GM12878 (cell line): ENCODE measurements around the gene WDHD1. TPM values are rescaled to one million over a fixed set of nuclear protein-coding genes. Genes with fewer than 3 reads are reported as not detected.

ENCODE experiments used
- ATAC-seq: fragments of 200-7000 bp; cut with Tn5 transposase; 3 replicates; pipeline ENCODE4 v1.9.1; 2020; ENCODE audit warnings: mild to moderate bottlenecking, moderate library complexity
- BruUV-seq: library from RNA; stranded (reverse); fragments of 400-500 nt; replicated peaks from 2 replicates; lab custom pipeline; 2021; lab: Mats Ljungman, UMichigan
- CTCF ChIA-PET: fragments of 300-600 bp; sonication (Branson Sonifier 250); formaldehyde crosslinking; extraction: SDS; loops from one replicate; lab custom pipeline; 2021; ENCODE audit warnings: inconsistent platforms; lab: Yijun Ruan, JAX
- POLR2A ChIA-PET: fragments of 350-600 bp; formaldehyde crosslinking; extraction: SDS; loops from one replicate; lab custom pipeline; 2021; ENCODE audit warnings: inconsistent platforms; lab: Charles Lee
- RAD21 ChIA-PET: fragments of 300-600 bp; sonication (Branson Sonifier 250); formaldehyde crosslinking; loops from one replicate; lab custom pipeline; 2023; ENCODE audit warnings: antibody characterized with exemption; ENCODE audit not compliant: unreplicated experiment; lab: Charles Lee
- SMC1A ChIA-PET: fragments of 300-600 bp; sonication (Branson Sonifier 250); formaldehyde crosslinking; loops from one replicate; lab custom pipeline; 2023; ENCODE audit not compliant: unreplicated experiment, uncharacterized antibody; lab: Charles Lee
- DNase-seq: peaks from one replicate; pipeline ENCODE4 v3.0.0-alpha.2; 2011; ENCODE audit warnings: low read depth, low spot score
- FAIRE-seq: peaks from 3 replicates; lab custom pipeline; 2011; peaks lifted over from hg19 to GRCh38; lab: Jason Lieb, UNC
- H2AFZ ChIP-seq: 2 replicates; pipeline ENCODE4 v1.6.0; 2011; ENCODE audit warnings: low read depth, low read length, control low read depth; ENCODE audit not compliant: control insufficient read depth
- H3K27ac ChIP-seq: 2 replicates; pipeline ENCODE4 v1.5.1; 2011; ENCODE audit warnings: control low read depth; ENCODE audit not compliant: control insufficient read depth, insufficient read depth
- H3K27me3 ChIP-seq, 2 experiments: replicated peaks in 1 of 2; 2 replicates each; pipeline versions ENCODE4 v1.6.0 to v1.6.1; 2011; ENCODE audit warnings: low read length in 1 of 2; ENCODE audit not compliant: control insufficient read depth in 2 of 2, insufficient read depth in 2 of 2
- H3K36me3 ChIP-seq, 2 experiments: 2 replicates each; pipeline ENCODE4 v1.5.1; 2011; ENCODE audit warnings: low read length in 1 of 2; ENCODE audit not compliant: control insufficient read depth in 2 of 2, insufficient read depth in 2 of 2
- H3K4me1 ChIP-seq: 2 replicates; pipeline ENCODE4 v1.6.1; 2011; ENCODE audit warnings: mild to moderate bottlenecking, low read length, moderate library complexity, mixed read lengths; ENCODE audit not compliant: control insufficient read depth, insufficient read depth
- H3K4me2 ChIP-seq: 2 replicates; pipeline ENCODE4 v1.6.0; 2011; ENCODE audit warnings: control low read depth; ENCODE audit not compliant: control insufficient read depth, insufficient read depth
- H3K4me3 ChIP-seq: fragments of 200-600 bp; sonication (generic); 2 replicates; pipeline ENCODE4 v1.5.1; 2016
- H3K79me2 ChIP-seq: 2 replicates; pipeline ENCODE4 v1.6.0; 2011; ENCODE audit warnings: low read length; ENCODE audit not compliant: control insufficient read depth, insufficient read depth
- H3K9ac ChIP-seq: 2 replicates; pipeline ENCODE4 v1.8.0; 2011; ENCODE audit warnings: low read length, control low read depth, mixed read lengths; ENCODE audit not compliant: control insufficient read depth, insufficient read depth
- H3K9me3 ChIP-seq: replicated peaks from 3 replicates; pipeline ENCODE4 v1.5.1; 2011; ENCODE audit warnings: mild to moderate bottlenecking, low read length; ENCODE audit not compliant: control insufficient read depth, insufficient read depth
- H4K20me1 ChIP-seq: 2 replicates; pipeline ENCODE4 v1.6.0; 2011; ENCODE audit not compliant: control insufficient read depth, insufficient read depth
- ATF2 ChIP-seq: IDR thresholded peaks from 2 replicates; pipeline ENCODE4 v1.6.1; 2012; ENCODE audit warnings: low read length, inconsistent platforms
- DPF2 ChIP-seq: fragments of 450-650 bp; IDR thresholded peaks from 2 replicates; pipeline ENCODE4 v1.6.1; 2017; ENCODE audit warnings: mild to moderate bottlenecking
- E2F8 ChIP-seq: fragments of 450-650 bp; IDR thresholded peaks from 2 replicates; pipeline ENCODE4 v1.6.1; 2018; ENCODE audit warnings: mild to moderate bottlenecking, low read depth, moderate library complexity; ENCODE audit not compliant: partially characterized antibody
- HCFC1 ChIP-seq: fragments of 150-350 bp; IDR thresholded peaks from 2 replicates; pipeline ENCODE4 v1.6.1; 2014; ENCODE audit warnings: low read length
- MLLT1 ChIP-seq: fragments of 450-650 bp; IDR thresholded peaks from 2 replicates; pipeline ENCODE4 v1.6.1; 2016; ENCODE audit warnings: mild to moderate bottlenecking
- RAD21 ChIP-seq: IDR thresholded peaks from 2 replicates; pipeline ENCODE4 v1.6.1; 2011; ENCODE audit warnings: mild to moderate bottlenecking, low read depth, low read length, moderate library complexity; ENCODE audit not compliant: insufficient read depth
- SMC3 ChIP-seq: IDR thresholded peaks from 2 replicates; pipeline ENCODE4 v1.6.1; 2011; ENCODE audit warnings: low read length, improper control_type of control experiment, borderline replicate concordance
- STAT1 ChIP-seq: fragments of 450-650 bp; conservative IDR thresholded peaks from 2 replicates; pipeline ENCODE4 v1.6.1; 2014; ENCODE audit warnings: antibody characterized with exemption, mild to moderate bottlenecking
- YBX1 ChIP-seq: fragments of 450-650 bp; IDR thresholded peaks from 2 replicates; pipeline ENCODE4 v1.6.1; 2016; ENCODE audit warnings: antibody characterized with exemption
- ZNF687 ChIP-seq: fragments of 450-650 bp; IDR thresholded peaks from 2 replicates; pipeline ENCODE4 v1.6.1; 2017; ENCODE audit warnings: mild to moderate bottlenecking, moderate library complexity
- WGBS: methylation state at CpG from one replicate; pipeline ENCODE4 v1.1.6; 2016; ENCODE audit warnings: low lambda C conversion rate; ENCODE audit not compliant: insufficient replicate concordance, insufficient coverage; ENCODE audit errors: missing lambda C conversion rate; 5-methylcytosine and 5-hydroxymethylcytosine counted together
- in situ Hi-C: fragments of 300-500 bp; cut with MboI; formaldehyde crosslinking; loops from 9 replicates; pipeline ENCODE4 v1.14.3; 2018; ENCODE audit warnings: mixed read lengths
- intact Hi-C: fragments of 100-400 bp; cut with micrococcal nuclease; formaldehyde crosslinking; loops from one replicate; pipeline ENCODE4 v1.14.2; 2022; ENCODE audit not compliant: unreplicated experiment
- polyA plus RNA-seq, 11 experiments: library from polyadenylated mRNA; depleted of rRNA in 4 of 11; unstranded in 6 of 11; stranded (reverse) in 5 of 11; fragments of >200 nt; fragmentation: Nextera tagmentation in 4 of 11; fragmentation: Illumina TruSeq in 1 of 11; extraction: Ambion mirVana in 4 of 11; extraction: Trizol in 1 of 11; gene quantifications; 1 replicate in 1 of 11; 2 replicates in 10 of 11; pipeline versions ENCODE4 v1.2.1 to v1.2.3, GENCODE V29; 2011 to 2016; ENCODE audit warnings: inconsistent platforms in 2 of 11, missing spikeins in 2 of 11, low read depth in 1 of 11
- total RNA-seq, 4 experiments: library from RNA; depleted of rRNA in 3 of 4; stranded (reverse); fragments of >200 nt in 3 of 4; fragmentation: Illumina TruSeq in 1 of 4; extraction: Trizol in 1 of 4; gene quantifications; 2 replicates each; pipeline versions ENCODE4 v1.2.1 to v1.2.3, GENCODE V29; 2013 to 2021

The WDHD1 gene
- total and polyA plus RNA-seq, 10 of the 15 experiments (the other 5 are each of a cell fraction or from before 2014, with no cell fraction given): 11.3 to 50.5 (median 32.6) TPM

GRCh38 chr14:54922598-54922997 is 104.3 kb downstream of the WDHD1 start (continued):
- TF ChIP-seq RAD21: no peak
- TF ChIP-seq YBX1: no peak
- TF ChIP-seq SMC3: no peak
- TF ChIP-seq ZNF687: no peak
- TF ChIP-seq MLLT1: no peak

GRCh38 chr14:54920052-54920451 is 106.8 kb downstream of the WDHD1 start:
- intact Hi-C loops (no loop called here), in situ Hi-C loops (no loop called here)
- BruUV-seq: no TSS peak
- H4K20me1 ChIP-seq: no peaks in the 10 kb centered on the region
- ChIA-PET POLR2A (interaction anchor here (1.1 kb wide), 1 partner anchor 72 kb away, joined by 4 read pairs; no protein-coding TSS in a partner anchor), CTCF (no interaction called here), SMC1A (interaction anchor here (1.0 kb wide), 1 partner anchor 72 kb away, joined by 3 read pairs; no protein-coding TSS in a partner anchor), RAD21 (interaction anchor here (0.7 kb wide), 1 partner anchor 151 kb away, joined by 3 read pairs; no protein-coding TSS in a partner anchor)
- H3K27me3 ChIP-seq: no peaks in the 10 kb centered on the region
- H3K9ac ChIP-seq: no peak overlapping the region
- no peak overlapping the region for H2AFZ ChIP-seq
- H3K4me1 ChIP-seq: no peaks in the 10 kb centered on the region
- no peak overlapping the region for H3K4me2 ChIP-seq
- ATAC-seq: no peak
- no peak overlapping the region for H3K4me3 ChIP-seq
- no peaks in the 10 kb centered on the region for H3K9me3 ChIP-seq
- no peak overlapping the region for H3K27ac ChIP-seq
- H3K79me2 ChIP-seq: no peaks in the 10 kb centered on the region
- H3K36me3 ChIP-seq: no peaks in the 10 kb centered on the region
- FAIRE-seq: no peak
- TF ChIP-seq HCFC1 (no peak), DPF2 (no peak), ATF2 (no peak), E2F8 (no peak), STAT1 (no peak)
- WGBS: 42% methylated on average over 1 of the region's 1 CpG
- no peak for DNase-seq
